HG02763 (cell line): ENCODE measurements around the gene CCDC157.

Experiments
- ATAC-seq: cut with Tn5 transposase; IDR thresholded peaks from one replicate; pipeline ENCODE4 v1.9.1; 2021; ENCODE audit warnings: mild to moderate bottlenecking, moderate library complexity; ENCODE audit not compliant: unreplicated experiment

The CCDC157 gene

GRCh38 chr22:30351226-30351625 is 5.6 kb upstream of the CCDC157 start:
- ATAC-seq: no peak

GRCh38 chr22:30354644-30355043 is 2.2 kb upstream of the CCDC157 start:
- ATAC-seq: no peak

- no peak for ATAC-seq
These were observed 396 bp downstream of the CCDC157 start for GRCh38 chr22:30357236-30357570.

GRCh38 chr22:30357650-30358215 is 926 bp downstream of the CCDC157 start:
- ATAC-seq: no peak

GRCh38 chr22:30358541-30358940 is 1.7 kb downstream of the CCDC157 start:
- no peak for ATAC-seq

GRCh38 chr22:30361916-30362650 is 5.3 kb downstream of the CCDC157 start:
- ATAC-seq: no peak

GRCh38 chr22:30362651-30363281 is 6.0 kb downstream of the CCDC157 start:
- ATAC-seq: no peak

GRCh38 chr22:30365891-30366290 is 9.1 kb downstream of the CCDC157 start:
- ATAC-seq: no peak

GRCh38 chr22:30368420-30368819 is 11.6 kb downstream of the CCDC157 start:
- ATAC-seq: no peak

GRCh38 chr22:30370641-30371230 is 13.9 kb downstream of the CCDC157 start:
- ATAC-seq: no peak

GRCh38 chr22:30371321-30371720 is 14.5 kb downstream of the CCDC157 start:
- ATAC-seq: no peak

- ATAC-seq: no peak
These were observed 15.2 kb downstream of the CCDC157 start for GRCh38 chr22:30371981-30372380.

- no peak for ATAC-seq
These were observed 16.1 kb downstream of the CCDC157 start for GRCh38 chr22:30372915-30373314.

GRCh38 chr22:30373331-30374325 is 16.8 kb downstream of the CCDC157 start:
- ATAC-seq: no peak

GRCh38 chr22:30375312-30375849 is 18.6 kb downstream of the CCDC157 start:
- no peak for ATAC-seq

- no peak for ATAC-seq
These were observed 23.2 kb downstream of the CCDC157 start for GRCh38 chr22:30380011-30380410.

GRCh38 chr22:30381264-30381663 is 24.5 kb downstream of the CCDC157 start:
- ATAC-seq: no peak

GRCh38 chr22:30382340-30382739 is 25.5 kb downstream of the CCDC157 start:
- ATAC-seq: no peak

GRCh38 chr22:30383061-30383460 is 26.3 kb downstream of the CCDC157 start:
- ATAC-seq: no peak

- no peak for ATAC-seq
These were observed 29.1 kb downstream of the CCDC157 start for GRCh38 chr22:30385942-30386341.

- ATAC-seq: no peak
These were observed 29.8 kb downstream of the CCDC157 start for GRCh38 chr22:30386608-30386959.
